ENCODE results near the gene ENDOV.
A peak's percentile ranks its signal among the peaks of the same experiment; 100 is the strongest.

Gene ENDOV

GRCh38 chr17:80452173-80452915 lies 37.4 kb downstream of the ENDOV start:
- DNase-seq = no peak

- no peak for DNase-seq
Measured at GRCh38 chr17:80453126-80453997, 38.4 kb downstream of the ENDOV start.

GRCh38 chr17:80453998-80454556 lies 39.1 kb downstream of the ENDOV start:
- DNase-seq = no peak

GRCh38 chr17:80454557-80455335 lies 39.8 kb downstream of the ENDOV start:
- peak; percentile 94 for DNase-seq

- no peak for DNase-seq
Measured at GRCh38 chr17:80455336-80455710, 40.4 kb downstream of the ENDOV start.

GRCh38 chr17:80455784-80456183 lies 40.8 kb downstream of the ENDOV start:
- no peak for DNase-seq

- no peak for DNase-seq
Measured at GRCh38 chr17:80456465-80457235, 41.7 kb downstream of the ENDOV start.

GRCh38 chr17:80457236-80457856 lies 42.4 kb downstream of the ENDOV start:
- no peak for DNase-seq

GRCh38 chr17:80458016-80458415 lies 43.0 kb downstream of the ENDOV start:
- DNase-seq = no peak

- no peak for DNase-seq
Measured at GRCh38 chr17:80459234-80459633, 44.3 kb downstream of the ENDOV start.

- DNase-seq = no peak
Measured at GRCh38 chr17:80460429-80460834, 45.5 kb downstream of the ENDOV start.

GRCh38 chr17:80461528-80462160 lies 46.7 kb downstream of the ENDOV start:
- no peak for DNase-seq

- DNase-seq = no peak
Measured at GRCh38 chr17:80463784-80464400, 48.9 kb downstream of the ENDOV start.

- no peak for DNase-seq
Measured at GRCh38 chr17:80464486-80464885, 49.5 kb downstream of the ENDOV start.

- no peak for DNase-seq
Measured at GRCh38 chr17:80465327-80465974, 50.5 kb downstream of the ENDOV start.

GRCh38 chr17:80466188-80466705 lies 51.3 kb downstream of the ENDOV start:
- DNase-seq = no peak

GRCh38 chr17:80468242-80468641 lies 53.3 kb downstream of the ENDOV start:
- DNase-seq = no peak

- no peak for DNase-seq
Measured at GRCh38 chr17:80468781-80469493, 54.0 kb downstream of the ENDOV start.

GRCh38 chr17:80469667-80470066 lies 54.7 kb downstream of the ENDOV start:
- DNase-seq = no peak

Measured in effector CD4-positive, alpha-beta T cell (primary cell).